Omental fat pad (tissue), 4 donors: Measurements from ENCODE around the gene MGMT. TPM values are rescaled to one million over a fixed set of nuclear protein-coding genes. Genes with fewer than 3 reads are reported as not detected.

Experiments
- ATAC-seq: fragments of 150-250 bp; one replicate; pipeline ENCODE4 v1.9.1; 2016; ENCODE audit warnings: mild to moderate bottlenecking, moderate library complexity; ENCODE audit not compliant: low FRiP score
- DNase-seq: peaks from one replicate; pipeline ENCODE4 v3.0.0-alpha.2; 2019; ENCODE audit warnings: low spot score
- CTCF ChIP-seq, 3 donors: fragments of 450-650 bp; IDR thresholded peaks; one replicate each; pipeline ENCODE4 v1.5.1; 2016 to 2017; ENCODE audit warnings: antibody characterized with exemption in 3 of 3, mild to moderate bottlenecking in 3 of 3, moderate library complexity in 2 of 3
- total RNA-seq, 4 donors: library from RNA; depleted of rRNA; stranded (reverse); fragments of >200 nt; gene quantifications; one replicate each; pipeline ENCODE4 v1.1.0, GENCODE V29; 2016

MGMT gene
- total RNA-seq, 4 donors from 2014 or later, result 27.3 to 56.6 (median 35.4) TPM

GRCh38 chr10:129657297-129658017 is 190.4 kb downstream of the MGMT start:
- TF ChIP-seq CTCF (IDR thresholded peaks at IDR 0.05), result no peak
- DNase-seq (no peak), ATAC-seq (no peak)

GRCh38 chr10:129658376-129659072 is 191.5 kb downstream of the MGMT start:
- DNase-seq, result no peak
- no peak for TF ChIP-seq CTCF (IDR thresholded peaks at IDR 0.05)
- no peak for ATAC-seq

- DNase-seq, result no peak
- no peak for ATAC-seq
- no peak for TF ChIP-seq CTCF (IDR thresholded peaks at IDR 0.05)
Observed at GRCh38 chr10:129659508-129660268, 192.6 kb downstream of the MGMT start.

- DNase-seq (no peak), ATAC-seq (no peak)
- TF ChIP-seq CTCF (IDR thresholded peaks at IDR 0.05), result no peak
Observed at GRCh38 chr10:129660569-129660968, 193.5 kb downstream of the MGMT start.

GRCh38 chr10:129662426-129662825 is 195.4 kb downstream of the MGMT start:
- no peak for ATAC-seq

GRCh38 chr10:129670124-129670523 is 203.1 kb downstream of the MGMT start:
- ATAC-seq, result no peak
- DNase-seq, result no peak
- no peak for TF ChIP-seq CTCF (IDR thresholded peaks at IDR 0.05)

More at GRCh38 chr10:129662426-129662825, 195.4 kb downstream of the MGMT start:
- DNase-seq, result no peak
- no peak for TF ChIP-seq CTCF (IDR thresholded peaks at IDR 0.05)
